ENCODE measurements around the gene RARRES1.

GRCh38 chr3:158723991-158724390 lies 8.3 kb downstream of the RARRES1 start:
- TF ChIP-seq CTCF (conservative IDR thresholded peaks at IDR 0.05; ENCODE audit: low read depth, low read length) = no peak
- TF ChIP-seq EZH2 (IDR thresholded peaks at IDR 0.05; ENCODE audit: borderline replicate concordance, low read depth, low read length, poor library complexity, severe bottlenecking) = no peak
